CD1c-positive myeloid dendritic cell (primary cell): Measurements from ENCODE around the gene CNTNAP5.
"Not testable (repeated sequence)": the region's sequence is repeated elsewhere in the genome, so short reads cannot be mapped to it uniquely, and the experiment has no call there.

Experiments used
- DNase-seq: peaks from one replicate; pipeline ENCODE4 v3.0.0-alpha.2; 2016; ENCODE audit errors: extremely low spot score

Gene CNTNAP5

GRCh38 chr2:124323321-124323720 is 298.2 kb downstream of the CNTNAP5 start:
- no peak for DNase-seq

- no peak for DNase-seq
These were observed 300.8 kb downstream of the CNTNAP5 start for GRCh38 chr2:124325667-124326440.

- no peak for DNase-seq
These were observed 302.2 kb downstream of the CNTNAP5 start for GRCh38 chr2:124327303-124327702.

GRCh38 chr2:124328397-124328796 is 303.3 kb downstream of the CNTNAP5 start:
- DNase-seq = no peak

GRCh38 chr2:124333784-124334183 is 308.7 kb downstream of the CNTNAP5 start:
- DNase-seq = no peak

- DNase-seq = no peak
These were observed 310.0 kb downstream of the CNTNAP5 start for GRCh38 chr2:124335058-124335457.

GRCh38 chr2:124339709-124340108 is 314.6 kb downstream of the CNTNAP5 start:
- no peak for DNase-seq

GRCh38 chr2:124343827-124344498 is 318.9 kb downstream of the CNTNAP5 start:
- DNase-seq = no peak

GRCh38 chr2:124347209-124347608 is 322.1 kb downstream of the CNTNAP5 start:
- DNase-seq = no peak

GRCh38 chr2:124353656-124354055 is 328.6 kb downstream of the CNTNAP5 start:
- no peak for DNase-seq

GRCh38 chr2:124354466-124354865 is 329.4 kb downstream of the CNTNAP5 start:
- DNase-seq = no peak

GRCh38 chr2:124361966-124362365 is 336.9 kb downstream of the CNTNAP5 start:
- not testable (repeated sequence) for DNase-seq

GRCh38 chr2:124369181-124369580 is 344.1 kb downstream of the CNTNAP5 start:
- no peak for DNase-seq

- DNase-seq = no peak
These were observed 355.2 kb downstream of the CNTNAP5 start for GRCh38 chr2:124380221-124380749.

GRCh38 chr2:124382067-124382618 is 357.1 kb downstream of the CNTNAP5 start:
- no peak for DNase-seq

- no peak for DNase-seq
These were observed 370.9 kb downstream of the CNTNAP5 start for GRCh38 chr2:124395961-124396360.

- no peak for DNase-seq
These were observed 377.2 kb downstream of the CNTNAP5 start for GRCh38 chr2:124402274-124402673.

- not testable (repeated sequence) for DNase-seq
These were observed 382.9 kb downstream of the CNTNAP5 start for GRCh38 chr2:124407836-124408534.

GRCh38 chr2:124424074-124424473 is 399.0 kb downstream of the CNTNAP5 start:
- no peak for DNase-seq

GRCh38 chr2:124426122-124426521 is 401.0 kb downstream of the CNTNAP5 start:
- DNase-seq = no peak

GRCh38 chr2:124426625-124427024 is 401.5 kb downstream of the CNTNAP5 start:
- no peak for DNase-seq

- DNase-seq = no peak
These were observed 412.7 kb downstream of the CNTNAP5 start for GRCh38 chr2:124437811-124438210.
